Epithelial cell of prostate (primary cell): ENCODE data around the gene C22orf42.
A peak's percentile ranks its signal among the peaks of the same experiment; 100 is the strongest.
"Not testable (repeated sequence)": the region's sequence is repeated elsewhere in the genome, so short reads cannot be mapped to it uniquely, and the experiment has no call there.

Experiments used
- DNase-seq: peaks from one replicate; pipeline ENCODE4 v3.0.0-alpha.2; 2011; ENCODE audit warnings: low read depth, low spot score
- H3K27ac ChIP-seq: fragments of 450-650 bp; 2 replicates; pipeline ENCODE4 v1.5.1; 2017; ENCODE audit warnings: mild to moderate bottlenecking

Gene C22orf42

GRCh38 chr22:32137731-32138324, 21.3 kb downstream of the C22orf42 start:
- not testable (repeated sequence) for DNase-seq, H3K27ac ChIP-seq

GRCh38 chr22:32136881-32137280, 22.2 kb downstream of the C22orf42 start:
- not testable (repeated sequence) for H3K27ac ChIP-seq, DNase-seq

GRCh38 chr22:32135958-32136357, 23.1 kb downstream of the C22orf42 start:
- DNase-seq, result peak; percentile 62
- H3K27ac ChIP-seq, result not testable (repeated sequence)

GRCh38 chr22:32134796-32135195, 24.3 kb downstream of the C22orf42 start:
- not testable (repeated sequence) for DNase-seq, H3K27ac ChIP-seq

- no peak overlapping the region for H3K27ac ChIP-seq
- no peak for DNase-seq
Measured at GRCh38 chr22:32132783-32133182, 26.3 kb downstream of the C22orf42 start.

DNA sequence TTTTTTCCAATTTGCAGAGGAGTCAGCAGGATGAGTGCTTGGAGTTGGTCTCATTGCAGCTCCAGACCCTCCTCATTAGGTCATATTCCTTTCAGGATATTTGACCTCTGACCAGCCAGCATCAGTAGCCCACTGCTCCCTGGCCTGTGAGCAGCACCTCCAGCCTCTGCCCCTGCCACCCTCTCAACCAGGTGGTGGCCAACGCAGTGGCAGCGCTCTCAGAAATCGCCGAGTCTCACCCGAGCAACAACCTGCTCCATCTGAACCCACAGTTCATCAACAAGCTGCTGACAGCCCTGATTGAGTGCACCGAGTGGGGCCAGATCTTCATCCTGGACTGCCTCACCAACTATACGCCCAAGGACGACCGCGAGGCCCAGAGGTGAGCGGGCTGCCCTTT, 27.0 kb downstream of the C22orf42 start:
- no peak for DNase-seq
- H3K27ac ChIP-seq, result no peak overlapping the region

DNA sequence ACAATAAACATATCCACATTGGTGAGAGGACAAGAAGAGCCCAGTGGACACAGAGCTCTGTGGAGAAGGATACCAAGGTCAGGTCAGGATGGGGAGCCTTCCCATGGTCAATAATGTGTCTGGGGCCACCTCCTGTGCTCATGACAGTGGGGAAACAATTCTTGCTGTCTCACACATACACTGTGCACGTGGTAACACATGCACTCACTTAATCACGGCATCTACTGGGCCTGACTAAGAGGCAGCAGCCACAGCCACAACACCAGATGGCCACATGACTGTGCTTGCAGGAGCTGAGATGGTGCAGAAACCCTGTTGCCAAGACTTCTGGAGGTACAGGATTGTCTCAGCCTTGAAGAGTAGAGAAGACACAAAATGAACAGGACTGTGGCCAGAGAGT, 28.6 kb downstream of the C22orf42 start:
- DNase-seq, result no peak

GRCh38 chr22:32127904-32128303, 31.2 kb downstream of the C22orf42 start:
- DNase-seq, result no peak
- H3K27ac ChIP-seq, result no peak overlapping the region

More for the DNA sequence above, 28.6 kb downstream of the C22orf42 start:
- H3K27ac ChIP-seq, result no peak overlapping the region

DNA sequence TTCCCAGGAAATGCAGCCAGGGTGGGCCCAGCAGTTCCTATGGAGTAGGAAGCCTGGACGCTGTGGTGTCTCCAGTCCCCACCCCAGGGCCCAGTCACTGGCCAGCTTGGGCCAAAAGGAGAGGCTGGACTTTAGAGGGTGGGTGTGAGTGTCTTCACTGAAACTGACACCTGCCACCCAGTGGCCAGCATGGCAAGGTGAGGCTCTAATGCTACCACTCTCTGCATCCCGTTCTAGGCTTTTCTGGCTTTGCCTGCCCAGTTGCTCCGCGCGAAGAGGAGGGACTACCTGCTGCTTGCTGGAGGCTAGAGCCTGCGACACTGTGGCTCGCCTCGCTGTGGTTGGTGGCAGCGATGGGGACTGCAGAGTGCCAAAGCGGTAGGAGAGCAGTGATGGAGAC, 35.4 kb downstream of the C22orf42 start:
- no peak overlapping the region for H3K27ac ChIP-seq
- no peak for DNase-seq

DNA sequence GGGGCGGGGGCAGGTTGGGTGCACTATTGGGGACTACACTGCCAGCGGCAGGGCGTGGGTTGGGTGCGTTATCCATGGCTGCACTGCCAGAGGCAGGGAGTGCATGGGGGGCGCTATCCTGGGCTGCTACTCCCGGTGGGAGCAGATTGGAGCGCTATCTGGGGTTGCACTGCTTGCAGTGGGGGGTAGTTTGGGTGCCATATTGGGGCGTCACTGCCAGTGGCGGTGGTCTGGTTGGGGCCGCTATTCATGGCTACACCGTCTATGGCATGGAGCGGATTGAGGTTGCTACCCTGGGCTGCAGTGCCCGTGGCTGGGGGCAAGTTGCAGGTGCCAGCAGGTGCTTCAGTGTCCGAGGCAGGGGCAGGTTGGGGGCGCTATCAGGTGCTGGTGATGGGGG, 36.2 kb downstream of the C22orf42 start:
- DNase-seq, result no peak
- no peak overlapping the region for H3K27ac ChIP-seq

- no peak overlapping the region for H3K27ac ChIP-seq
- no peak for DNase-seq
Measured at GRCh38 chr22:32120603-32121002, 38.5 kb downstream of the C22orf42 start.

DNA sequence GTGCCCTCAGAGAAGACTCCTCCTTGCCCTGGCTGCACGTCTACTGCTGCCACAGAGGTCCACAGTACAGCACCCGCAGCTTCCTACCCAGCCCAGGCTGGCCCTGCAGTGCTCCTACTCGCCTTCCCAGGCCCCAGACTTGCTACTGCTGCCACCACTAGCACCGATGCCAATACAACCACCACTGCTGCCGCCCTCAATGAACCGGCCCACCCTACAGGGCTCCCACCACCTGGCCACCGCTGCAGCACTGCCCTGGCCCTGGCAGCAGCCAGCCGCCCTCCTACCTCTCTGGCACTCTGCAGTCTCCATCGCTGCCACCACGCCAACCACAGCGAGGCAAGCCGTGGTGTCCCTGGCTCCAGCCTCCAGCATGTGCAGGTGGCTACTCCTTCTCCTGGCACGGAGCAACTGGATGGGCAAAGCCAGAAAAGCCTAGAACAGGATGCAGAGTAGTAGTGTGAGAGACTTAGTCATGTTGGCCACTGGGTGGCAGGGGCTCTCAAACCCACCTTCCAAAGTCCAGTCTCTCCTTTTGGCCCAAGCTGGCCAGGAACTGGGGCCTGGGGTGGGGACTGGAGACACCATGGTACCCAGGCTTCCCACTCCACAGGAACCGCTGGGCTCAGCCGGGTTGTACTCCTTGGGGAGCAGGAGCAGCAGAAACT, 39.4 kb downstream of the C22orf42 start:
- no peak for DNase-seq
- no peak overlapping the region for H3K27ac ChIP-seq

GRCh38 chr22:32112380-32112779, 46.7 kb downstream of the C22orf42 start:
- no peak overlapping the region for H3K27ac ChIP-seq
- no peak for DNase-seq

DNA sequence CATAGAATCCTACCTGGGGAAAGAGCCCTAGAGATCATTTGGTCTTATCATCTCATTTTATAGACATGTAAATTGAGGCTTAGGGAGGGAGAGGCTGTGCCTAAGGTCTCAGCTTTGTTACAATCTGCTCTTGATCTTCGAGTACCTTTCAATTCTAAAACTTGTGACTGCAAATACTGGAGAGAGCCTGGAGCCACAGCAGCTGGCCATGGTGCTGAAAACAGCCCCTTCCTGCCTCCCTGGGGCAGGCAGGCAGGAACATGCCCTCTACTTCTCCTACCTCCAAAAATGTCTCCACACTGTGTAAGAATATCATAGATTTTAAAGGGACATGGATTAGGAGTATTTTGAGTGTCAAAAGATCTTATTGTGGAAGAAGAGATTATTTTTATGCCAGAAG, 52.2 kb downstream of the C22orf42 start:
- DNase-seq, result no peak
- H3K27ac ChIP-seq, result no peak overlapping the region

GRCh38 chr22:32103658-32104315, 55.3 kb downstream of the C22orf42 start:
- DNase-seq, result no peak

GRCh38 chr22:32100711-32101110, 58.4 kb downstream of the C22orf42 start:
- peak; percentile 20 for DNase-seq

More at GRCh38 chr22:32103658-32104315, 55.3 kb downstream of the C22orf42 start:
- no peak overlapping the region for H3K27ac ChIP-seq

More at GRCh38 chr22:32100711-32101110, 58.4 kb downstream of the C22orf42 start:
- no peak overlapping the region for H3K27ac ChIP-seq
